EH (cell line): ENCODE measurements around the gene PCGF1.

Experiments
- DNase-seq: peaks from one replicate; pipeline ENCODE4 v3.0.0-alpha.2; 2015; ENCODE audit warnings: low read depth

The PCGF1 gene

GRCh38 chr2:74536166-74536950 lies 28.9 kb upstream of the PCGF1 start:
- DNase-seq: no peak

- DNase-seq: no peak
Observed at GRCh38 chr2:74535440-74535965, 28.0 kb upstream of the PCGF1 start.

- DNase-seq: no peak
Observed at GRCh38 chr2:74534411-74534810, 26.9 kb upstream of the PCGF1 start.

GRCh38 chr2:74533464-74533863 lies 26.0 kb upstream of the PCGF1 start:
- DNase-seq: no peak

- DNase-seq: peak; percentile 66
Observed at GRCh38 chr2:74532222-74532621, 24.7 kb upstream of the PCGF1 start.

- DNase-seq: no peak
Observed at GRCh38 chr2:74531666-74532065, 24.2 kb upstream of the PCGF1 start.

GRCh38 chr2:74530239-74531187 lies 23.0 kb upstream of the PCGF1 start:
- DNase-seq: peak; percentile 71

GRCh38 chr2:74529357-74530238 lies 22.1 kb upstream of the PCGF1 start, which contains the start of the genes AUP1 and HTRA2:
AUP1 (minus strand) TSS chr2:74529706; CDS start chr2:74529629, 77 bp downstream.
HTRA2 (plus strand) TSS chr2:74529933; CDS start chr2:74530007, 74 bp downstream.
- DNase-seq: peak; percentile 99

GRCh38 chr2:74528600-74529356 lies 21.3 kb upstream of the PCGF1 start:
- DNase-seq: no peak

GRCh38 chr2:74527741-74528140 lies 20.2 kb upstream of the PCGF1 start:
- DNase-seq: no peak

- DNase-seq: no peak
Observed at GRCh38 chr2:74526649-74527230, 19.2 kb upstream of the PCGF1 start.

- peak; percentile 51 for DNase-seq
Observed at GRCh38 chr2:74525717-74526648, 18.5 kb upstream of the PCGF1 start, which contains the start of gene DQX1. DQX1 (minus strand) TSS chr2:74526231; CDS start chr2:74525729, 502 bp downstream.

- no peak for DNase-seq
Observed at GRCh38 chr2:74524955-74525716, 17.6 kb upstream of the PCGF1 start.

- no peak for DNase-seq
Observed at GRCh38 chr2:74524005-74524404, 16.5 kb upstream of the PCGF1 start.

- no peak for DNase-seq
Observed at GRCh38 chr2:74522516-74522915, 15.0 kb upstream of the PCGF1 start.

GRCh38 chr2:74516650-74517049 lies 9.2 kb upstream of the PCGF1 start:
- no peak for DNase-seq

GRCh38 chr2:74515981-74516633 lies 8.6 kb upstream of the PCGF1 start:
- no peak for DNase-seq
